PC-3 (cell line): ENCODE data around the gene CHCHD2.

Source experiments
- CTCF ChIP-seq: fragments of 300-600 bp; sonication (generic); conservative IDR thresholded peaks from 2 replicates; pipeline ENCODE4 v1.5.1; 2017; ENCODE audit warnings: antibody characterized with exemption, low read depth, mild to moderate bottlenecking, low read length
- EZH2 ChIP-seq: fragments of 300-600 bp; sonication (generic); IDR thresholded peaks from one replicate; pipeline ENCODE4 v1.6.1; 2017; ENCODE audit warnings: antibody characterized with exemption, mild to moderate bottlenecking, low read length; ENCODE audit not compliant: unreplicated experiment
- EZH2phosphoT487 ChIP-seq: fragments of 300-600 bp; sonication (generic); IDR thresholded peaks from 2 replicates; pipeline ENCODE4 v1.6.1; 2018; ENCODE audit warnings: mild to moderate bottlenecking, antibody characterized with exemption, low read length, borderline replicate concordance

GRCh38 chr7:56099653-56100052 lies 6.6 kb downstream of the CHCHD2 start:
- TF ChIP-seq CTCF (no peak), EZH2 (no peak), EZH2phosphoT487 (no peak)
